ENCODE data around the gene CHERP. TPM values are rescaled to one million over a fixed set of nuclear protein-coding genes. Genes with fewer than 3 reads are reported as not detected.

The CHERP gene
- total and polyA plus RNA-seq, 2 of the 8 experiments (the other 6 are each of a cell fraction or from before 2014, with no cell fraction given), result 13.9 to 73.7 TPM

GRCh38 chr19:16544473-16545231 is 2.4 kb upstream of the CHERP start:
- Histone ChIP-seq H3K4ac (replicated peaks; ENCODE audit: insufficient read length, low read depth, low read length) (no peak overlapping the region), H2AK5ac (ENCODE audit: low read depth, low read length) (no peak overlapping the region), H3K18ac (ENCODE audit: extremely low read depth, low read length) (no peak overlapping the region), H3K4me3 (ENCODE audit: extremely low read depth in 1 of 4, insufficient read depth in 2 of 4, low read depth in 3 of 4, low read length in 4 of 4) (no peak overlapping the region), H3K23me2 (ENCODE audit: low read depth, low read length) (peaks cover 6% of the 10 kb centered on the region; the same call in 1 of the 2 replicates), H2BK120ac (replicated peaks; ENCODE audit: low read depth, low read length) (no peak overlapping the region), H3K4me2 (ENCODE audit: insufficient read depth in 1 of 2, low read depth in 2 of 2, low read length in 2 of 2) (no peak overlapping the region), H3K56ac (replicated peaks; ENCODE audit: insufficient read length, low read depth, low read length) (no peak overlapping the region), H3K14ac (ENCODE audit: insufficient read length) (no peak overlapping the region), H2BK12ac (ENCODE audit: low read depth, low read length) (no peak overlapping the region), H3K9ac (replicated peaks in 1 of 4; ENCODE audit: extremely low read depth in 1 of 4, low read depth in 3 of 4, low read length in 3 of 4) (no peak overlapping the region), H3K79me1 (ENCODE audit: low read depth, low read length) (peaks cover 3% of the 10 kb centered on the region; the same call in 1 of the 2 replicates), H2BK20ac (ENCODE audit: low read length) (no peak overlapping the region), H4K8ac (ENCODE audit: extremely low read depth, insufficient read depth, low read length) (no peak overlapping the region), H2BK5ac (ENCODE audit: low read depth, low read length) (no peak overlapping the region), H3K79me2 (ENCODE audit: control insufficient read depth in 1 of 2, insufficient read depth in 2 of 2, low read length in 2 of 2) (peaks cover 21 to 38% of the 10 kb centered on the region in 2 experiments), H3K27ac (ENCODE audit: low read depth, low read length) (no peak overlapping the region), H3K23ac (ENCODE audit: insufficient read length) (no peak overlapping the region), H3K4me1 (replicated peaks in 1 of 4; ENCODE audit: control insufficient read depth in 3 of 4, insufficient read depth in 4 of 4, low read length in 3 of 4) (peaks cover 0 to 5% (median 3%) of the 10 kb centered on the region in 4 experiments; a peak in 4 of 7 replicates), H3K27me3 (replicated peaks in 1 of 4; ENCODE audit: control insufficient read depth in 3 of 4, extremely low read depth in 1 of 4, insufficient read depth in 3 of 4, low read length in 3 of 4) (no peaks in the 10 kb centered on the region), H3K36me3 (ENCODE audit: control insufficient read depth in 2 of 4, insufficient read depth in 4 of 4, low read length in 3 of 4) (peaks cover 0 to 6% (median 0%) of the 10 kb centered on the region in 4 experiments; a peak in 2 of 8 replicates), H2AFZ (ENCODE audit: low read length) (no peak overlapping the region), H4K20me1 (replicated peaks in 1 of 2; ENCODE audit: control insufficient read depth in 1 of 2, insufficient read depth in 2 of 2, low read length in 2 of 2) (peaks cover 1 to 12% of the 10 kb centered on the region in 2 experiments), H2BK15ac (ENCODE audit: low read length) (no peak overlapping the region), H4K5ac (ENCODE audit: insufficient read length, low read depth, low read length) (no peak overlapping the region), H4K91ac (replicated peaks; ENCODE audit: insufficient read length, low read length) (no peak overlapping the region), H3K9me3 (ENCODE audit: insufficient read depth in 2 of 2, low read depth in 1 of 2, low read length in 1 of 2) (no peaks in the 10 kb centered on the region)
- no peak for DNase-seq (ENCODE audit: low read depth in 1 of 2, low spot score in 2 of 2)
- POLR2A ChIA-PET (ENCODE audit: partially characterized antibody), result interaction anchor here (0.7 to 1.7 kb wide), 4 partner anchors 7 to 14 kb away, joined by 3 to 6 read pairs (median 4); no protein-coding TSS in a partner anchor
- CTCF ChIA-PET (ENCODE audit: partially characterized antibody), result no interaction called here
- WGBS, 2 experiments (ENCODE audit: extremely low coverage in 1 of 2, insufficient coverage in 1 of 2, insufficient read length in 1 of 2, insufficient replicate concordance in 2 of 2, low coverage in 1 of 2, low lambda C conversion rate in 2 of 2, missing lambda C conversion rate in 1 of 2), result 89% methylated on average over 11 of the region's 11 CpGs; no CpG with 5 or more reads in 1 of the 2 experiments
- no peak for FAIRE-seq
- no peak for TF ChIP-seq KDM1A (IDR thresholded peaks at IDR 0.05; ENCODE audit: borderline replicate concordance, low read length)
- no peak for TF ChIP-seq RAD21 (IDR thresholded peaks at IDR 0.05 in 1 of 2, conservative IDR thresholded peaks at IDR 0.05 in 1 of 2; ENCODE audit: low read depth in 2 of 2, low read length in 2 of 2)
- TF ChIP-seq CBX5 (IDR thresholded peaks at IDR 0.05; ENCODE audit: low read depth, low read length), result no peak
- TF ChIP-seq TAF1 (IDR thresholded peaks at IDR 0.05; ENCODE audit: low read depth, low read length), result no peak
- no peak for TF ChIP-seq KDM5A (IDR thresholded peaks at IDR 0.05; ENCODE audit: low read length)
- TF ChIP-seq CHD2 (IDR thresholded peaks at IDR 0.05; ENCODE audit: low read length), result no peak
- no peak for TF ChIP-seq SP4 (IDR thresholded peaks at IDR 0.05; ENCODE audit: low read length)
- no peak for TF ChIP-seq TCF12 (IDR thresholded peaks at IDR 0.05; ENCODE audit: low read depth, low read length)

Data from H1 (cell line).